ELF-1 (cell line): ENCODE measurements around the gene HDAC9.
"Not testable (repeated sequence)": the region's sequence is repeated elsewhere in the genome, so short reads cannot be mapped to it uniquely, and the experiment has no call there.

Source experiments
- DNase-seq: peaks from one replicate; pipeline ENCODE4 v3.0.0-alpha.2; 2016; ENCODE audit warnings: low read depth, low spot score

HDAC9 gene

DNA sequence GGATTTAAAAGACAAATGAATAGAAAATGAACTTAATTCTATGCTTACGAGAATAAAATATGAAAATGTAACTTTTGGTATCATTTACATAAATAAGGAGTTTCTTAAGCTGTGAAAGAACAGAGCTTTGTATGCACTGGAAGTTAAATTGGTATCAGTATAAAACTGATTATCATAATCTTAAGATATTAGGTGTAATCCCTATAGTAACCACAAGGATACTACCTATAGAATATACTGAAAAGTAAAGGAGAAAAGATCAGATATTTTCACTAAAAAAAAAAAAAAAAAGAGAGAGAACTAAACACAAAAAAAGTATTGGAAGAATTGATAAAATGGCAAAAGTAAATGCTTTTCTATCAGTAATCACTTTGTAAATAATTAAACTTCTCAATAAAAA, 521.8 kb downstream of the HDAC9 start:
- no peak for DNase-seq

DNA sequence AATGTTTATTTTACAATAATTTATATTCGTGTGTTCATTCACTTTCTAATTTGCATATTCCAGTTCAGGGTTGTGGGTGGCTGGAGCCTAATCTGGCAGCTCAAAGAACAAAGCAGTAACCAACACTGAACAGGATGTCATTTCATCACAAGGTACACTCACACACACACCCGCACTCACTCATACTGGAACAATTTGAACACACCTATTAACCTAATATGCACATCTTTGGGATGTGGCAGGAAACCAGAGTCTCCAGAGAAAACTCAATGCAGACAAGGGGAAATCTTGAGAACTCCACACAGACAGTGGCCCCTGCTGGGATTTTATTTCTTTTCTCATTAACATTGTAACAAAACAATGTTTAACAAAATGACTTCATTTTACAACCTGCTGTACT, 524.5 kb downstream of the HDAC9 start:
- DNase-seq: no peak

DNA sequence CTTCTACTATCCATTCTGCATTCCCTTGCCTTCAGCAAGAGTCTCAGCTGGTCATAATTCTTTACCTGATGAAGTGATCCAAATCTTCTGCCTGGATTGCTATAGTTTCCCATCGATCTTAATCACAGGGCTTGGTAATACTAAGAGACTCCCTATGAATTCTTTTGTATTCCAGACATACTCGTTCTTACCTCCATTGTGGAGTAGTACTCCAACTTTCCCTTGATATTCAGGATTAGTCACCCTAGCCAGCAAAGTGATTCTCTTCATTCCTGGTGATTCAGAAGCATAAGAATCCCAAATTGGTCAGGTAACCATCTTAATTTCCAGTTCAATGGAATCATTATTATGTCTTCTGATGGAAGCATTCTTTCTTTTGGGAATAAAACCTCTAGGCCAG, 525.2 kb downstream of the HDAC9 start:
- no peak for DNase-seq

DNA sequence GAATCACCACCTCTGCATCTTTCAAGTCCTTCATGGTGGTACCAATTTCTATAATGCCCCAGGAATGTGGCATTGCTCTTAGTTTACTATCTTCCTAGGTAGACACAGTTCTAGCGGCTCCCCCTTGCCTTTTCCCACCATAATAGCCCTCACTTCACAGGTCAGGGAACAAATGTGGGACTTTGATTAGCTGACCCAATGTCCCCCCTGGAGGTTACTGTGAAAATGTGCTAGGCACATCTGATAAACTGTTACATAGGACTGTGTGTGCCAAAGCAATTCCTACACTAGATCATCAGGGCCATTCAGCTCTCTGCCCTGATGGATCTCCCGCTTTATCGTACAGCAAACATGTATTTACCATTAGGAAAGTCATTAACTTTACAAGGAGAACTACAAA, 527.9 kb downstream of the HDAC9 start:
- no peak for DNase-seq

DNA sequence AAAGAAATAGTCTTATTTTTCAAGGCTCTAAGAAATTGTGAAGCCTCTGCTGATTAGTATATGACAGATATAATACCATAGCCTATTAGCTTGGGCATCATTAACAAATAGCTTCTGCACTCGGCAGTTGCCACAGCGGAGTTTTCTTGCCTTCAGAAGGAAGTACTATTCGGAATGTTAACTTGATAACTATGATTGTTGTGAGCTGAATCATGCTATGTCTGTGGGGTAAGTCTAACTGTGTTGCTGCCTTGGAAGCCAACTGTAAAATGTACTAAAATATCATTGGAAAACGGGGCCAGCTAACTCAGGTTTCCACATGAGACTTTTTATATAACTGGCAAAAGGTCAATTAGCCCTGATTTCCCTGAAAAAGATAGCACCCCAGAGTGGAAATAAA, 528.7 kb downstream of the HDAC9 start:
- no peak for DNase-seq

DNA sequence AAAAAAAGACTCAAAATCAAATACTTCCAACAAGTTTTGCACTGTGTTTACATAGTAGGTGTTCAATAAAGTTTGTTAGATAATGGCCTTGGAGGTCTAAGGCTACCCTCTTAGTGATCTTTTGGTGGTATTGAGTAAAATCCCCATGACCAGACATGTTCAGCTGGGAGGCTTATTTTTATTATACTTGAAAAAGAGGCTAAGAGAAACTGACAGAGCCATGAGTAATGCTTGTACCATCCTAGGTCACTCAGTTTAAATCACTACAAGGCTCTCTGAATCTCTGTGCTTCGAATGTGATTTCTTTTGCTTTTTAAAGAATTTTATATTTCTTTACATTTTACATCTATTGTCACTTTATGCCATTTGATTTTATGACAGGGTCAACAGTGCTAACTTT, 531.3 kb downstream of the HDAC9 start:
- DNase-seq: no peak

DNA sequence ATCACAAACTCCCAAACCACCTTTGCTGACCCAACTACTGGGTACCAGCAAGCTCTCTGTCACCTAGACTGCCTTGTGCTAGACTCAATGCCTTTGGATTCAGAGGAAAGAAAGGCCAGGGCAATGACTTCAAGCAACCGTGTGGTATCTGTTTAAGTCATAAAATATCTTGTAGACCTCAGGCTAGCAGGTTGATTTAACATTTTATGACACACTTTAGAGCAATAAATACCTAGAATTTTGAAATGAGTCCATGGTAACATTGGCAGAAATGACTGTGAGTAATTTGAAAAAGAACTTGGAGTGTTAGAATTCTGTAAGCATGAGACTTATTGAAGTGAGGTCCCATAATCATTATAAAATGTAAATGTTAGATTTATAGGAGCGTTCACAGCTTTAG, 534.7 kb downstream of the HDAC9 start:
- no peak for DNase-seq

DNA sequence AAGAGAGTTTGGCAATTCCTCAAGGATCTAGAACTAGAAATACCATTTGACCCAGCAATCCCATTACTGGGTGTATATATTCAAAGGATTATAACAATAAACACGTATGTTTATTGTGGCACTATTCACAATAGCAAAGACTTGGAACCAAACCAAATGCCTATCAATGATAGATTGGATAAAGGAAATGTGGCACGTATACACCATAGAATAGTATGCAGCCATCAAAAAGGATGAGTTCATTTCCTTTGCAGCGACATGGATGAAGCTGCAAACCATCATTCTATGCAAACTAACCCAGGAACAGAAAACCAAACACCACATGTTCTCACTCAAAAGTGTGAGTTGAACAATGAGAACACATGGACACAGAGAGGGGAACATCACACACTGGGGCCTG, 537.4 kb downstream of the HDAC9 start:
- not testable (repeated sequence) for DNase-seq

DNA sequence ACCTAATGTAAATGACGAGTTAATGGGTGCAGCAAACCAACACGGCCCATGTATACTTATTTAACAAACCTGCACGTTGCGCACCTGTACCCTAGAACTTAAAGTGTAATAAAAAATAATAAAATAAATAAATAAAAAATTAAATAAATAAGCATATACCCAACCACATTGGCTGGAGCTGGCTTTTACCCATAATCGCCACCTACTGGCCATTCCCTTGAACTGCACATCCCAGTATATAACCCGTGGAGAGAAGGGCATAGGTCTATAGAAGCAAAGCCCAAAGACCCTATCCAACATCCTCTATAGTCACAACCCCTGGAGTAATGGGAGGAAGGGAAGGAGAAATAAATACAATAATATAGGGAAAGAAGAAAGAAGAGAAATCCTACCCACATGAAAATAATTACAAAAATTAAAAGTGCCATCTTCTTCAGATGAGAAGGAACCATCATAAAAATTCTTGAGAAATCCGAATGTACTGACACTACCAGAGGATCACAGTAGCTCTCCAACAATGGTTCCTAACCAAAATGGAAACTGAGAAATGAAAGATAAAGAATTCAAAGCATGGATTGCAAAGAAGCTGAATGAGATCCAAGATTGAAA, 556.3 kb downstream of the HDAC9 start:
- DNase-seq: peak; percentile 6
